ENCODE results near the gene BEAN1.

Gene BEAN1

DNA sequence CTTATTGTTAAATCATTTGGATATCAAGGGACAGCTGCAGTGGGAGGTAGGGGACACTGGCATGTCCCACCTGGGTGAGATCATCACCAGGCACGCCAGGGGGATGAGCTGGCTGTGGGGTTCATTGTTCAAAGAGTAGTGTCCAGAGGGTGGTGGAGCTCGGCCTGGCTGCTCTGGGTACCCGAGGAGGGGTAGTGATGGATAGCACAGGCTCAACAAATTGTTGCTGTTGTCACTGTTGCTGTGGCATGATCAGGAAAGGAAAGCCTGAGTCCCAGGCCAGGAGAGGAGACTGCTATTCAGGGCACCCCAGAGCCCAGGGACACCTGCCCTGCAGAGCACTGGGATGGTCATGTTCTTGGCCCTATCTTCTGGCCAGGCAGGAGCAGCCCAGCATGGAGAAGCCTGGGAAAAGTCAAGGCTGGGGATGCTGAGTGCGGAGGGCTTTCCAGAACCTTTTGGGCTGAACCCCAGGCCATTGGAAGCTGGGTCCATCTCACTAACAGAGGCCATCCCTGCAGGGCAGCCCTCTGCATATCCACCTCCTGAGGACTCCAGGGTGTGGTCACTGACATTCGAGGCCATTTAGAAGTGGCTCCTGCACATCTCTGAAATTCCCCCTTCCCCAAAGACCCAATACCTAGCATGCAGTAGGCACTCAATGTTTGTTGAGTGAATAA is 12.1 kb downstream of the BEAN1 start:
- ATAC-seq: no peak
- TF ChIP-seq ZFP3 (CRISPR knock-in tag; IDR thresholded peaks at IDR 0.05) (no peak), RARB (CRISPR knock-in tag; IDR thresholded peaks at IDR 0.05) (no peak), ESRRG (CRISPR knock-in tag; IDR thresholded peaks at IDR 0.05) (no peak), ZNF8 (CRISPR knock-in tag; IDR thresholded peaks at IDR 0.05) (no peak)

DNA sequence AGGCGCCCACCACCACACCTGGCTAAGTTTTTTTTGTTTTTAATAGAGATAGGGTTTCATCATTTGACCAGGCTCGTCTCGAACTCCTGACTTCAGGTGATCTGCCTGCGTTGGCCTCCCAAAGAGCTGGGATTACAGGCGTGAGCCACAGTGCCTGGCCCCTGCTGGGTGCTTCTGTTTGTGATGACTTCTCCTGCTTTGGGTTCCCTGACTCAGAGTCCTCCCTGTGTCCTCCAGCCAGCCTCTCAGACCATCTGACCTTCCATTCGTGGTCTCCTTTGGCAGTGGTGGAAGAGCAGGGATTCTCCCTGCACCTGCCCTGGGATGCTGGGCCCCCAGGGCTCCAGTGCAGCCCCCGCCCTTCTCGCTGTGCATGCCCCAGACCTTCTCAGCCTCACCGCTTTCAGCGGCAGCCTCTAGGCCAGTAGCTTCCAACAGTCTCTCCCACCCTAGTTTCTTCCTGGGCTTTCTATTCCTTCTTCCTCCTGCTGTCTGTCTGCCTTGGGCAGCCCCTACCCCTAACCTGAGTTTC is 13.2 kb downstream of the BEAN1 start:
- ATAC-seq: no peak
- no peak for TF ChIP-seq TOX (CRISPR knock-in tag; IDR thresholded peaks at IDR 0.05; ENCODE audit: borderline replicate concordance)
- TF ChIP-seq, protein P1, sequence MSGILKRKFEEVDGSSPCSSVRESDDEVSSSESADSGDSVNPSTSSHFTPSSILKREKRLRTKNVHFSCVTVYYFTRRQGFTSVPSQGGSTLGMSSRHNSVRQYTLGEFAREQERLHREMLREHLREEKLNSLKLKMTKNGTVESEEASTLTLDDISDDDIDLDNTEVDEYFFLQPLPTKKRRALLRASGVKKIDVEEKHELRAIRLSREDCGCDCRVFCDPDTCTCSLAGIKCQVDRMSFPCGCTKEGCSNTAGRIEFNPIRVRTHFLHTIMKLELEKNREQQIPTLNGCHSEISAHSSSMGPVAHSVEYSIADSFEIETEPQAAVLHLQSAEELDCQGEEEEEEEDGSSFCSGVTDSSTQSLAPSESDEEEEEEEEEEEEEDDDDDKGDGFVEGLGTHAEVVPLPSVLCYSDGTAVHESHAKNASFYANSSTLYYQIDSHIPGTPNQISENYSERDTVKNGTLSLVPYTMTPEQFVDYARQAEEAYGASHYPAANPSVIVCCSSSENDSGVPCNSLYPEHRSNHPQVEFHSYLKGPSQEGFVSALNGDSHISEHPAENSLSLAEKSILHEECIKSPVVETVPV (CRISPR knock-in tag; IDR thresholded peaks at IDR 0.05): no peak
- no peak for TF ChIP-seq ZC3H10 (CRISPR knock-in tag; IDR thresholded peaks at IDR 0.05)
- TF ChIP-seq, protein P2, sequence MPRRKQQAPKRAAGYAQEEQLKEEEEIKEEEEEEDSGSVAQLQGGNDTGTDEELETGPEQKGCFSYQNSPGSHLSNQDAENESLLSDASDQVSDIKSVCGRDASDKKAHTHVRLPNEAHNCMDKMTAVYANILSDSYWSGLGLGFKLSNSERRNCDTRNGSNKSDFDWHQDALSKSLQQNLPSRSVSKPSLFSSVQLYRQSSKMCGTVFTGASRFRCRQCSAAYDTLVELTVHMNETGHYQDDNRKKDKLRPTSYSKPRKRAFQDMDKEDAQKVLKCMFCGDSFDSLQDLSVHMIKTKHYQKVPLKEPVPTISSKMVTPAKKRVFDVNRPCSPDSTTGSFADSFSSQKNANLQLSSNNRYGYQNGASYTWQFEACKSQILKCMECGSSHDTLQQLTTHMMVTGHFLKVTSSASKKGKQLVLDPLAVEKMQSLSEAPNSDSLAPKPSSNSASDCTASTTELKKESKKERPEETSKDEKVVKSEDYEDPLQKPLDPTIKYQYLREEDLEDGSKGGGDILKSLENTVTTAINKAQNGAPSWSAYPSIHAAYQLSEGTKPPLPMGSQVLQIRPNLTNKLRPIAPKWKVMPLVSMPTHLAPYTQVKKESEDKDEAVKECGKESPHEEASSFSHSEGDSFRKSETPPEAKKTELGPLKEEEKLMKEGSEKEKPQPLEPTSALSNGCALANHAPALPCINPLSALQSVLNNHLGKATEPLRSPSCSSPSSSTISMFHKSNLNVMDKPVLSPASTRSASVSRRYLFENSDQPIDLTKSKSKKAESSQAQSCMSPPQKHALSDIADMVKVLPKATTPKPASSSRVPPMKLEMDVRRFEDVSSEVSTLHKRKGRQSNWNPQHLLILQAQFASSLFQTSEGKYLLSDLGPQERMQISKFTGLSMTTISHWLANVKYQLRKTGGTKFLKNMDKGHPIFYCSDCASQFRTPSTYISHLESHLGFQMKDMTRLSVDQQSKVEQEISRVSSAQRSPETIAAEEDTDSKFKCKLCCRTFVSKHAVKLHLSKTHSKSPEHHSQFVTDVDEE (CRISPR knock-in tag; IDR thresholded peaks at IDR 0.05): no peak
- TF ChIP-seq ZFP30 (CRISPR knock-in tag; IDR thresholded peaks at IDR 0.05): no peak
- no peak for TF ChIP-seq ZFP3 (CRISPR knock-in tag; IDR thresholded peaks at IDR 0.05)
- no peak for TF ChIP-seq TCF4 (CRISPR knock-in tag; IDR thresholded peaks at IDR 0.05; ENCODE audit: borderline replicate concordance)
- TF ChIP-seq, protein P3, sequence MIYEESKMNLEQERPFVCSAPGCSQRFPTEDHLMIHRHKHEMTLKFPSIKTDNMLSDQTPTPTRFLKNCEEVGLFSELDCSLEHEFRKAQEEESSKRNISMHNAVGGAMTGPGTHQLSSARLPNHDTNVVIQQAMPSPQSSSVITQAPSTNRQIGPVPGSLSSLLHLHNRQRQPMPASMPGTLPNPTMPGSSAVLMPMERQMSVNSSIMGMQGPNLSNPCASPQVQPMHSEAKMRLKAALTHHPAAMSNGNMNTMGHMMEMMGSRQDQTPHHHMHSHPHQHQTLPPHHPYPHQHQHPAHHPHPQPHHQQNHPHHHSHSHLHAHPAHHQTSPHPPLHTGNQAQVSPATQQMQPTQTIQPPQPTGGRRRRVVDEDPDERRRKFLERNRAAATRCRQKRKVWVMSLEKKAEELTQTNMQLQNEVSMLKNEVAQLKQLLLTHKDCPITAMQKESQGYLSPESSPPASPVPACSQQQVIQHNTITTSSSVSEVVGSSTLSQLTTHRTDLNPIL (CRISPR knock-in tag; IDR thresholded peaks at IDR 0.05; ENCODE audit: low read depth): no peak
- no peak for TF ChIP-seq ZNF70 (CRISPR knock-in tag; IDR thresholded peaks at IDR 0.05)
- no peak for TF ChIP-seq ZNF565 (CRISPR knock-in tag; conservative IDR thresholded peaks at IDR 0.05; ENCODE audit: low read depth)
- no peak for TF ChIP-seq SNAI2 (CRISPR knock-in tag; IDR thresholded peaks at IDR 0.05)
- TF ChIP-seq PPARA (CRISPR knock-in tag; IDR thresholded peaks at IDR 0.05; ENCODE audit: borderline replicate concordance): no peak
- no peak for TF ChIP-seq ZNF8 (CRISPR knock-in tag; IDR thresholded peaks at IDR 0.05)
- TF ChIP-seq, protein P4, sequence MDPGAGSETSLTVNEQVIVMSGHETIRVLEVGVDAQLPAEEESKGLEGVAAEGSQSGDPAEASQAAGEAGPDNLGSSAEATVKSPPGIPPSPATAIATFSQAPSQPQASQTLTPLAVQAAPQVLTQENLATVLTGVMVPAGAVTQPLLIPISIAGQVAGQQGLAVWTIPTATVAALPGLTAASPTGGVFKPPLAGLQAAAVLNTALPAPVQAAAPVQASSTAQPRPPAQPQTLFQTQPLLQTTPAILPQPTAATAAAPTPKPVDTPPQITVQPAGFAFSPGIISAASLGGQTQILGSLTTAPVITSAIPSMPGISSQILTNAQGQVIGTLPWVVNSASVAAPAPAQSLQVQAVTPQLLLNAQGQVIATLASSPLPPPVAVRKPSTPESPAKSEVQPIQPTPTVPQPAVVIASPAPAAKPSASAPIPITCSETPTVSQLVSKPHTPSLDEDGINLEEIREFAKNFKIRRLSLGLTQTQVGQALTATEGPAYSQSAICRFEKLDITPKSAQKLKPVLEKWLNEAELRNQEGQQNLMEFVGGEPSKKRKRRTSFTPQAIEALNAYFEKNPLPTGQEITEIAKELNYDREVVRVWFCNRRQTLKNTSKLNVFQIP (CRISPR knock-in tag; IDR thresholded peaks at IDR 0.05; ENCODE audit: borderline replicate concordance, low read depth): no peak
- TF ChIP-seq ISL1 (CRISPR knock-in tag; IDR thresholded peaks at IDR 0.05): no peak
- no peak for TF ChIP-seq BACH2 (CRISPR knock-in tag; IDR thresholded peaks at IDR 0.05; ENCODE audit: borderline replicate concordance)
- TF ChIP-seq OSR1 (CRISPR knock-in tag; IDR thresholded peaks at IDR 0.05): no peak

DNA sequence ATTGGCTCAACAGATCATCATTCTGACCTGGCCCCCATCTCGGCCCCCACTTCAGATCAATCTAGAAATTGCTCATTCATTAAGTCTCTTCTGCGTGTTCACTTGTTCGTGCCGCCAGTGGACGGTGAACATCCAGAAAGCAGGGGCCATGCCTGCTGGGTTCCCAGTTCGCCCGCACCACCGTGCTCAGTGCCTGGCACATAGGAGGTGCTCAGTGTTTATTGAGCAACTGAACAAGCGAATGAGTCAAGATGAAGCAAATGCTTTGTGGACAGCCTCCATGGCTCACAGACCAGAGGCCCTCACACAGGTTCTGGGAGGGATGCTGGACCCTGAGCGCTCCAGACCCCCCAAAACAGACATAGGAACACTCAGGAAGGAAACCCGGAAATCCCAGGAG is 13.9 kb downstream of the BEAN1 start:
- no peak for TF ChIP-seq ARNTL (CRISPR knock-in tag; IDR thresholded peaks at IDR 0.05; ENCODE audit: borderline replicate concordance, low read depth)
- no peak for TF ChIP-seq ZFP3 (CRISPR knock-in tag; IDR thresholded peaks at IDR 0.05)
- no peak for TF ChIP-seq CSDC2 (CRISPR knock-in tag; IDR thresholded peaks at IDR 0.05)
- no peak for TF ChIP-seq GLIS3 (CRISPR knock-in tag; IDR thresholded peaks at IDR 0.05)
- TF ChIP-seq SNAI2 (CRISPR knock-in tag; IDR thresholded peaks at IDR 0.05): no peak
- TF ChIP-seq, protein P3 (CRISPR knock-in tag; IDR thresholded peaks at IDR 0.05; ENCODE audit: low read depth): no peak
- no peak for TF ChIP-seq ZNF70 (CRISPR knock-in tag; IDR thresholded peaks at IDR 0.05)
- TF ChIP-seq, protein P1 (CRISPR knock-in tag; IDR thresholded peaks at IDR 0.05): no peak
- no peak for TF ChIP-seq ISL1 (CRISPR knock-in tag; IDR thresholded peaks at IDR 0.05)
- TF ChIP-seq, protein P4 (CRISPR knock-in tag; IDR thresholded peaks at IDR 0.05; ENCODE audit: borderline replicate concordance, low read depth): no peak
- TF ChIP-seq ZC3H10 (CRISPR knock-in tag; IDR thresholded peaks at IDR 0.05): no peak
- no peak for TF ChIP-seq OSR1 (CRISPR knock-in tag; IDR thresholded peaks at IDR 0.05)
- no peak for TF ChIP-seq BACH2 (CRISPR knock-in tag; IDR thresholded peaks at IDR 0.05; ENCODE audit: borderline replicate concordance)
- no peak for TF ChIP-seq RARB (CRISPR knock-in tag; IDR thresholded peaks at IDR 0.05)
- TF ChIP-seq ZNF565 (CRISPR knock-in tag; conservative IDR thresholded peaks at IDR 0.05; ENCODE audit: low read depth): no peak
- TF ChIP-seq ESRRG (CRISPR knock-in tag; IDR thresholded peaks at IDR 0.05): no peak
- no peak for ATAC-seq

Data from SK-N-SH treated with all-trans-retinoic acid at 6 μM for 48 hours (cell line).